Erythroblast (primary cell): Measurements from ENCODE around the gene RAD18.

Experiments used
- DNase-seq, 2 experiments: peaks; one replicate each; lab custom pipeline; 2025; lab: John Stamatoyannopoulos, UW
- GATA1 ChIP-seq: IDR thresholded peaks from 2 replicates; pipeline ENCODE4 v1.6.1; 2011; ENCODE audit warnings: low read depth, mild to moderate bottlenecking, control low read depth, low read length, moderate library complexity
- POLR2A ChIP-seq: IDR thresholded peaks from 2 replicates; pipeline ENCODE4 v1.6.1; 2011; ENCODE audit warnings: mild to moderate bottlenecking, low read length

Gene RAD18

GRCh38 chr3:8848696-8849131 is 114.6 kb downstream of the RAD18 start:
- DNase-seq, result no peak
- TF ChIP-seq GATA1 (no peak), POLR2A (no peak)

GRCh38 chr3:8847317-8847716 is 116.0 kb downstream of the RAD18 start:
- TF ChIP-seq GATA1 (no peak), POLR2A (no peak)

GRCh38 chr3:8846176-8846575 is 117.1 kb downstream of the RAD18 start:
- DNase-seq, result no peak
- TF ChIP-seq POLR2A, result no peak

More at GRCh38 chr3:8847317-8847716, 116.0 kb downstream of the RAD18 start:
- no peak for DNase-seq

GRCh38 chr3:8845641-8846040 is 117.6 kb downstream of the RAD18 start:
- no peak for DNase-seq

GRCh38 chr3:8843347-8843746 is 119.9 kb downstream of the RAD18 start:
- no peak for TF ChIP-seq GATA1
- TF ChIP-seq POLR2A, result no peak
- no peak for DNase-seq

More at GRCh38 chr3:8845641-8846040, 117.6 kb downstream of the RAD18 start:
- no peak for TF ChIP-seq POLR2A

- TF ChIP-seq POLR2A (no peak), GATA1 (no peak)
- no peak for DNase-seq
Observed at GRCh38 chr3:8842293-8842692, 121.0 kb downstream of the RAD18 start.

GRCh38 chr3:8841472-8841871 is 121.8 kb downstream of the RAD18 start:
- DNase-seq, result no peak
- no peak for TF ChIP-seq GATA1
- no peak for TF ChIP-seq POLR2A

GRCh38 chr3:8840556-8840955 is 122.7 kb downstream of the RAD18 start:
- DNase-seq, result no peak
- no peak for TF ChIP-seq POLR2A
- no peak for TF ChIP-seq GATA1

- no peak for TF ChIP-seq POLR2A
- TF ChIP-seq GATA1, result no peak
- no peak for DNase-seq
Observed at GRCh38 chr3:8839607-8840325, 123.5 kb downstream of the RAD18 start.

- TF ChIP-seq POLR2A (no peak), GATA1 (no peak)
- DNase-seq, result no peak
Observed at GRCh38 chr3:8838765-8839423, 124.4 kb downstream of the RAD18 start.

GRCh38 chr3:8838234-8838633 is 125.0 kb downstream of the RAD18 start:
- DNase-seq, result no peak
- TF ChIP-seq POLR2A, result no peak
- TF ChIP-seq GATA1, result no peak

GRCh38 chr3:8837162-8837561 is 126.1 kb downstream of the RAD18 start:
- no peak for DNase-seq
- TF ChIP-seq GATA1, result no peak
- TF ChIP-seq POLR2A, result no peak

GRCh38 chr3:8836096-8836495 is 127.2 kb downstream of the RAD18 start:
- TF ChIP-seq GATA1 (no peak), POLR2A (no peak)
- no peak for DNase-seq

GRCh38 chr3:8835385-8835784 is 127.9 kb downstream of the RAD18 start:
- no peak for DNase-seq
- TF ChIP-seq GATA1 (no peak), POLR2A (no peak)
